Measurements from ENCODE around the gene TIAL1. TPM values are rescaled to one million over a fixed set of nuclear protein-coding genes. Genes with fewer than 3 reads are reported as not detected.

The TIAL1 gene
- total RNA-seq, 1 experiment from 2014 or later, result 45.4 TPM

Other genes with a start within 250 kb of the TIAL1 start
- gene RGS10, start 54.2 kb downstream of the TIAL1 start, total RNA-seq (2014; rRNA removed; shearing (Covaris generic)), result 7.2 and 12.3 TPM in 2 replicates
- 8.4 and 8.6 TPM in 2 replicates for gene BAG3, start 54.4 kb upstream of the TIAL1 start, total RNA-seq (2014; rRNA removed; shearing (Covaris generic))
- 141 and 152 TPM in 2 replicates for gene INPP5F, start 129.1 kb upstream of the TIAL1 start, total RNA-seq (2014; rRNA removed; shearing (Covaris generic))

Measured in H7 (cell line).